ENCODE results near the gene CEACAM3.

DNA sequence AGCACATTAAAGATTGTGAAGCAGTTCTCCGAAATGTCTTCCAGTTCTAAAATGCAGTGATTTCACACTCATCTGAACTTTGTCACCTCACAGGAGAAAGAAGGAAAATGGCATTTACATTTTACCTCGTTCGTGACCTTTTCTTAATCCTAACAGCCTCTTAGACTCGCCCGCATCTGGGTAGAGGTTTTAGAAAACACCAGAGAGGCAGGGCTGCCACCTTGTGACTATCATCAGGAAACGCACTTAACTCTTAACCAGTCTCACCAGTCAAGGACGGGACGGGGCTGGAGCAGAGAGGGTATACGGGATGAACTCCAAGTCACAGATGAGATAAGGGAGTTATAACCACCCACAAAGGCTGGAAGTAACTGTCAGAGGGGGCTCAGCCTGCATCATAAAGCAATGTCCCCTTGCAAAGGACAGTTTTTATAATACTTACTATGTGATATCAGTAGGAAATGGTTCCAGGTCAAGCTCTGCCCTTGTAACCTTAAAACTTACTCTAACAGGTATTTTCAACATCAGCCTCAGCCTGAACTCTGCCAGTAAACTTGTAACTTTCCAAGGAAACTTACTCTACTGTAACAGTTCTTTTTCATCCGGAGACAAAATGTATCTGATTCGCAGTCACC, 49.7 kb upstream of the CEACAM3 start:
- TF ChIP-seq, protein P1, sequence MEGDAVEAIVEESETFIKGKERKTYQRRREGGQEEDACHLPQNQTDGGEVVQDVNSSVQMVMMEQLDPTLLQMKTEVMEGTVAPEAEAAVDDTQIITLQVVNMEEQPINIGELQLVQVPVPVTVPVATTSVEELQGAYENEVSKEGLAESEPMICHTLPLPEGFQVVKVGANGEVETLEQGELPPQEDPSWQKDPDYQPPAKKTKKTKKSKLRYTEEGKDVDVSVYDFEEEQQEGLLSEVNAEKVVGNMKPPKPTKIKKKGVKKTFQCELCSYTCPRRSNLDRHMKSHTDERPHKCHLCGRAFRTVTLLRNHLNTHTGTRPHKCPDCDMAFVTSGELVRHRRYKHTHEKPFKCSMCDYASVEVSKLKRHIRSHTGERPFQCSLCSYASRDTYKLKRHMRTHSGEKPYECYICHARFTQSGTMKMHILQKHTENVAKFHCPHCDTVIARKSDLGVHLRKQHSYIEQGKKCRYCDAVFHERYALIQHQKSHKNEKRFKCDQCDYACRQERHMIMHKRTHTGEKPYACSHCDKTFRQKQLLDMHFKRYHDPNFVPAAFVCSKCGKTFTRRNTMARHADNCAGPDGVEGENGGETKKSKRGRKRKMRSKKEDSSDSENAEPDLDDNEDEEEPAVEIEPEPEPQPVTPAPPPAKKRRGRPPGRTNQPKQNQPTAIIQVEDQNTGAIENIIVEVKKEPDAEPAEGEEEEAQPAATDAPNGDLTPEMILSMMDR (IDR thresholded peaks at IDR 0.05) = peak in 4 of 6 experiments; percentile 47 to 87 (median 84)
- no peak for TF ChIP-seq POLR2A (IDR thresholded peaks at IDR 0.05)

Data from Peyer's patch (tissue), 4 donors.